CD4-positive, alpha-beta T cell treated with Interleukin-15 for 1 hour (primary cell): ENCODE data around the gene KRTAP4-8.
"Not testable (repeated sequence)": the region's sequence is repeated elsewhere in the genome, so short reads cannot be mapped to it uniquely, and the experiment has no call there.

Experiments
- DNase-seq: peaks from one replicate; pipeline ENCODE4 v3.0.0-alpha.2; 2020

The KRTAP4-8 gene

GRCh38 chr17:41063449-41063848 lies 34.5 kb downstream of the KRTAP4-8 start:
- no peak for DNase-seq

DNA sequence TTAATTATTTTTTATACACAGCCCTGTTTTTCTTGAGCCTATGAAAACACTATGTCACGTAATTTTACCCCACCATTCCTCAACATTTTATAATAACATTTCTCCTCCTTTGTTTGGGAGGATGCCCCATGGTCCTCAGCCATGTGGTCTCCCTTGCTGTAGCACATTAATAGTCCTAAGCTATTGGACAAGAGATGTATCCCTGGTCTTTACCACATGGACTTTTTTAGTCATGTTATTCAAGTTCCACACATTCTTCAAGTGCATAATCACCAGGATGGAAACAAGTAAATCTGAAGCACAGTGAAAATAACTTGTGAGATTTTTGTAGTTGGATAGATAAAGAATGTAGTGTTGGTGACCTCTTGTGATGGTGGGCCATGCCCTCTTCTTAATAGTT lies 36.0 kb downstream of the KRTAP4-8 start:
- DNase-seq = no peak

- DNase-seq = no peak
Measured at GRCh38 chr17:41060052-41060604, 37.8 kb downstream of the KRTAP4-8 start, which contains the start of gene KRTAP2-3. Gene KRTAP2-3, minus strand, starts transcription at chr17:41060114. Its CDS starts 64 bp downstream, at chr17:41060050.

DNA sequence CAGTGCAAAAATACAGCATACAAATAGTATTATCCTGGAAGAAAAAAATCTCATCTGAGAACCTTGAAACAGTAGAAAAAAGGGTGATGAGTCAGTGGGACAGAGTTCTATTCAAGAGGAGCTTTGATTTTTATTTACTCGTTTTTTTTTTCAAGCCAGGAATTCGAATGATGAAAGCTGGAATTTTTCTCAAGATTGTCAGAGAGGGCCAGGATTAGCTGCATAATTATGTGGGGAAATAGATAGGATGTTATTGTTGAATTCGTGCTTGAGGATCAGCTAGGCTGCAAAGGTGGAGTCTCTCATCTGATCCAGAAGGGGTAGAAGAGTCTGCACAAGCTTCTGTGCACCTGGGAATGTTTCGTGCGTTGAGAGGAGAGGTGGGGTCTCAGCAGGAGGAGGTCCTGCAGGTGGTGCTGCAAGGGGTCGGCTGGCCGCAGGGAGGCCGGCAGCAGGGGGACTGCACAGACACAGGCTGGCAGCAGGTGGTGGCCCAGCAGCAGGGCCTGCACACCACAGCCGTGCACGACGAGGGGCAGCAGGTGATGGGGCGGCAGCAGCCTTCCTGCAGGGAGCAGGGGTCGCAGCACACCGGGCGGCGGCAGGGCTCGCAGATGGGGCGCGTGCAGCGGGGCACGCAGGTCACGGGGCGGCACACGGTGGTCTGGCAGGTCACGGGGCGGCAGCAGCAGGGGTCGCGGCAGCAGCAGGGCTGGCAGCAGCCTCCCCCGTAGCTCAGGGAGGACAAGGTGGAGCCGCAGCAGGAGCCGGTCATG lies 38.5 kb downstream of the KRTAP4-8 start:
- not testable (repeated sequence) for DNase-seq

DNA sequence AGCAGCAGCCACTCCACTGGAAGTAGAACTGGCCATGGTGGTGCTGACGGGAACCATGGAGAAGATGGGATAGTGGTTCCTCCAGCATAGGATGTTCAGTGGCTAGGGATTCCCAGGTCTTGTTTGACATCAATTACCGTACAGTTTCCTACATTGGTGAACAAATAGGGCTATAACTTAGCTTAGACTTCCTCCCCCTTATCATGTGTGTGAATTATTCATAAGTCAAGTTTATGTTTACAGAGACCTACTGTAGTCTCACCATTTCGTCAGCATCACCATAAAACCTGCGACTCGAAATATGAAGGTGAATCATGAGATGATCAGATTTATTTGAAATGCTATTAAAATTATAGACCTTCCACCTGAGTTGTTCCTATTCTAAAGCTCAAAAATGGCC lies 39.2 kb downstream of the KRTAP4-8 start:
- DNase-seq = no peak

- no peak for DNase-seq
Measured at GRCh38 chr17:41057547-41057946, 40.4 kb downstream of the KRTAP4-8 start.

DNA sequence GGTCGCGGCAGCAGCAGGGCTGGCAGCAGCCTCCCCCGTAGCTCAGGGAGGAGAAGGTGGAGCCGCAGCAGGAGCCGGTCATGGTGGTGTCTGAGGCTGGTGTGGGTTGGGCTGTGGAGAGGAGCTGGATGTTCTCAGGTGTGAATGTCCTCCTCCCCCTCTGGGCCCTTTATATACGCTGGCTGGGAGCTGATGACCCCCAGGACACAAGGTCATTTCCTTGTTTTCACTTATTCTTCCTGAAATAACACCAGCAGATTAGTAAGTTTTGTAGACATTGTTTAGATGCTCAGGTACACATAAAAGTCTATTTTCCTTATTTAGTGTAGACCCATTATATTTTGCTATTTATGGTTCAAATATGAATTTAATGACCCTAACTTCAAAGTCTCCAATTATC lies 42.8 kb downstream of the KRTAP4-8 start, which contains the start of gene KRTAP2-2:
TSS of gene KRTAP2-2 (minus strand) at position 101 of the 400 bp plus-strand sequence. CDS start at position 82, 19 bp downstream.
- not testable (repeated sequence) for DNase-seq

GRCh38 chr17:41054556-41054955 lies 43.4 kb downstream of the KRTAP4-8 start:
- not testable (repeated sequence) for DNase-seq

- no peak for DNase-seq
Measured at GRCh38 chr17:41054025-41054424, 43.9 kb downstream of the KRTAP4-8 start.

GRCh38 chr17:41052566-41052965 lies 45.4 kb downstream of the KRTAP4-8 start:
- DNase-seq = no peak

DNA sequence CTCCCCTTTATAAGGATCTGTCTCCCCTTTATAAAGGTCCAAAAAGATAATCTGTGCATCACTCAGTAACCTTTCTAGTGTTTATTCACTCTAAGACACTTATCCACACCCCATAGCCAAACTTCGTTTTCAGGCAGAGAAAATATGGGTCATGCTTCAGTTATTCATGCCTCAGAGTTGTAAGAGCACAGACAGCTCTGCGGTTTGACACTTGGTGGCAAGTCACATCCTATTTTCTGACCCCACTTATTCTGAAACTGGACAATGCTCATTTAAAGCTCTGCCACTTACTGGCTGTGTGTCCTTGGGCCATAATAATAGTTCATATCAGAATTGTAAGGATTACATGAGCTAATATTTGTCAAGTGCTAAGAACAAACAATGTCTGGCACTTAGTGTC lies 48.8 kb downstream of the KRTAP4-8 start:
- DNase-seq = no peak

GRCh38 chr17:41048441-41048840 lies 49.5 kb downstream of the KRTAP4-8 start:
- DNase-seq = no peak
